ENCODE results near the gene C5. TPM values are rescaled to one million over a fixed set of nuclear protein-coding genes. Genes with fewer than 3 reads are reported as not detected.

The C5 gene
- total RNA-seq, 4 donors from 2014 or later: 0.20 to 3.4 (median 1.9) TPM

DNA sequence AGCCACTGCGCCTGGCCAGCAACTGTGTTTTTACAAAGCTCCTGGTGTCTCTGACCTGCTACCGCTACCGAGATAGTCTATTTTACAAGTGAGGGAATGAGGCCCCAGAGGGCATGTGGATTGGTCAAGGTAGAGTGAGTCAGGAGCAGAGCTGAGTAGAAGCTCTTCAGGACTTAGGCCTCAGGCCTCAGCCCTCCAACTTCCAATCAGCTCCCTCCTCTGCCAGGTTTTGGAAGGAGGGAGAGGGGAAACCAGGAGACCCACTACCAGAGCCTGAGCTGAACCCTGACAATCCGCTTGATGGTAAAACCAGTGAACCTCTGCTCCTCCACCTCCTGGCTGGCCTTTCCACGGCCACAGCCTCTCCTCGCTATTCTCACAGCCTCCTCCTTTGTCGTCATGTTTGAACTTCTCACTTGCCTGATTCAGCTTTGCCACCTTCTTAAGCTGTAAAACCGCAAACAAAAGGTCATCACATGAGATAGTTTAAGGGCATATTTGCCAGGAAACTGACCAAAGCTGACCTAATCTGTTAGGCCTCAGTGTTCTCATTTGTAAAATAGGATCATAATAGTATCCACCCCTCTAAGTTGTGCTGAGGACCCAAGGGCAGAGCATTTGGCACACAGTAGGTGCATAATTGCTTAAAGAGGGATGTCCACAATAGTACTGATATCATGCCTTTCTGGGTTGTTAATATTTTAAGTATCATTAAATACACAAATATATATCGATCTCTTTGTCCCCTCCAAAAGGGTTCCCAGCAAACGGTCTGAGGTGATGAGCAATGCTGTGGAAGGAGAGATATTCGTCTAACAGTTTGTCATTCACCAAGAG is 125.2 kb downstream of the C5 start:
- intact Hi-C loops (cut with DNase I; ENCODE audit: low total_unique reads) (no loop called here), in situ Hi-C loops (cut with MboI; ENCODE audit: low pct_ligation_motif_present in 1 of 4, low pct_unique_long_range_greater_than_20kb in 1 of 4, low sequenced_read_pairs in 3 of 4) (loop anchor here in 3 of 4 donors (25.0 kb wide), 1 partner anchor 163 kb away; no protein-coding TSS in a partner anchor)
- H3K4me1 ChIP-seq: peaks cover 4 to 18% (median 13%) of the 10 kb centered on the region in 4 donors
- H3K27me3 ChIP-seq: no peaks in the 10 kb centered on the region
- peak overlapping the region; percentile 10 to 92 (median 60) for H3K27ac ChIP-seq
- TF ChIP-seq EP300 (IDR thresholded peaks at IDR 0.05; ENCODE audit: low read depth): no peak
- TF ChIP-seq, protein P1, sequence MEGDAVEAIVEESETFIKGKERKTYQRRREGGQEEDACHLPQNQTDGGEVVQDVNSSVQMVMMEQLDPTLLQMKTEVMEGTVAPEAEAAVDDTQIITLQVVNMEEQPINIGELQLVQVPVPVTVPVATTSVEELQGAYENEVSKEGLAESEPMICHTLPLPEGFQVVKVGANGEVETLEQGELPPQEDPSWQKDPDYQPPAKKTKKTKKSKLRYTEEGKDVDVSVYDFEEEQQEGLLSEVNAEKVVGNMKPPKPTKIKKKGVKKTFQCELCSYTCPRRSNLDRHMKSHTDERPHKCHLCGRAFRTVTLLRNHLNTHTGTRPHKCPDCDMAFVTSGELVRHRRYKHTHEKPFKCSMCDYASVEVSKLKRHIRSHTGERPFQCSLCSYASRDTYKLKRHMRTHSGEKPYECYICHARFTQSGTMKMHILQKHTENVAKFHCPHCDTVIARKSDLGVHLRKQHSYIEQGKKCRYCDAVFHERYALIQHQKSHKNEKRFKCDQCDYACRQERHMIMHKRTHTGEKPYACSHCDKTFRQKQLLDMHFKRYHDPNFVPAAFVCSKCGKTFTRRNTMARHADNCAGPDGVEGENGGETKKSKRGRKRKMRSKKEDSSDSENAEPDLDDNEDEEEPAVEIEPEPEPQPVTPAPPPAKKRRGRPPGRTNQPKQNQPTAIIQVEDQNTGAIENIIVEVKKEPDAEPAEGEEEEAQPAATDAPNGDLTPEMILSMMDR (IDR thresholded peaks at IDR 0.05): no peak
- TF ChIP-seq POLR2A (IDR thresholded peaks at IDR 0.05): no peak
- TF ChIP-seq POLR2AphosphoS5 (IDR thresholded peaks at IDR 0.05): no peak
- H3K4me3 ChIP-seq: no peak overlapping the region
- no peaks in the 10 kb centered on the region for H3K36me3 ChIP-seq
- 65 to 76% methylated on average over 6 to 11 of the region's 11 CpGs for WGBS, 2 donors (ENCODE audit: low coverage in 1 of 2)
- no peaks in the 10 kb centered on the region for H3K9me3 ChIP-seq
- no peak for DNase-seq

DNA sequence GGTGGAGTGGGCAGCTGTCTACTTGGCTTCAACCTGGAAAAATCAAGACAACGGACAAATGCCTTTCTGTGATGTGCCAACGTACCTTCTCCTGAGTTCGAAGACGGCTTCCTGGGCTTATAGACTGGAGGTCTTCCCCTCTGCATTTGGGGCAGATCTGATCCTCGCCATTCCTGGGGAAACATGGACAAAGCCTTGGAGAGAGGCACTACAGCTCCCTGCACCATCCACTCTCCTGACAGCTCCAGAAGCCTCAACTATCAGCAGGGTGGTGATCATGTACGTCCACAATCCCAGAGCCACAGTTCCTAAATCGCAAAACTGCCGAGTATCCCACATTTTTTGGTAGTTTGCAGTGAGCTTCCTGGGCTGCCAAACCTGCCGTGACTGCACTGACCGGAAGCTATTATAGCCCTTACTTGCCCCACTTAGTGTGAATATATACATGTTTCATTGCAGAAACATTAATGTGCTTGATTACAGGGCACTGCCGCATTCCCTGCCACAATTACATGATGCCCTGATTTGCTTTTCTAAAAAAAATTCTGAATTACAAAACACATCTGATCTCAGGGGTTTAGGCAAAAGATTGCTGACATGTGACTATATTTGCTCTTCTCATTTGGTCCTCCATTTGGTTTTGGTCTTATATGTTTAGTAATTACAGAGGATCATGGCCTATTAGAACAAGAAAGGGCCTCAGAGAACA is 126.3 kb downstream of the C5 start:
- intact Hi-C loops (cut with DNase I; ENCODE audit: low total_unique reads) (no loop called here), in situ Hi-C loops (cut with MboI; ENCODE audit: low pct_ligation_motif_present in 1 of 4, low pct_unique_long_range_greater_than_20kb in 1 of 4, low sequenced_read_pairs in 3 of 4) (no loop called here)
- Histone ChIP-seq H3K4me3 (no peak overlapping the region), H3K9me3 (no peaks in the 10 kb centered on the region), H3K27ac (peak overlapping the region; percentile 20 to 92 (median 34)), H3K36me3 (no peaks in the 10 kb centered on the region), H3K27me3 (no peaks in the 10 kb centered on the region), H3K4me1 (peaks cover 5 to 24% (median 12%) of the 10 kb centered on the region in 4 donors)
- 86 to 93% methylated on average over 3 to 11 of the region's 11 CpGs for WGBS, 2 donors (ENCODE audit: low coverage in 1 of 2)
- TF ChIP-seq POLR2AphosphoS5 (IDR thresholded peaks at IDR 0.05) (no peak), POLR2A (IDR thresholded peaks at IDR 0.05) (no peak), EP300 (IDR thresholded peaks at IDR 0.05; ENCODE audit: low read depth) (no peak)
- TF ChIP-seq, protein P1 (IDR thresholded peaks at IDR 0.05): no peak
- peak; percentile 0 for DNase-seq

DNA sequence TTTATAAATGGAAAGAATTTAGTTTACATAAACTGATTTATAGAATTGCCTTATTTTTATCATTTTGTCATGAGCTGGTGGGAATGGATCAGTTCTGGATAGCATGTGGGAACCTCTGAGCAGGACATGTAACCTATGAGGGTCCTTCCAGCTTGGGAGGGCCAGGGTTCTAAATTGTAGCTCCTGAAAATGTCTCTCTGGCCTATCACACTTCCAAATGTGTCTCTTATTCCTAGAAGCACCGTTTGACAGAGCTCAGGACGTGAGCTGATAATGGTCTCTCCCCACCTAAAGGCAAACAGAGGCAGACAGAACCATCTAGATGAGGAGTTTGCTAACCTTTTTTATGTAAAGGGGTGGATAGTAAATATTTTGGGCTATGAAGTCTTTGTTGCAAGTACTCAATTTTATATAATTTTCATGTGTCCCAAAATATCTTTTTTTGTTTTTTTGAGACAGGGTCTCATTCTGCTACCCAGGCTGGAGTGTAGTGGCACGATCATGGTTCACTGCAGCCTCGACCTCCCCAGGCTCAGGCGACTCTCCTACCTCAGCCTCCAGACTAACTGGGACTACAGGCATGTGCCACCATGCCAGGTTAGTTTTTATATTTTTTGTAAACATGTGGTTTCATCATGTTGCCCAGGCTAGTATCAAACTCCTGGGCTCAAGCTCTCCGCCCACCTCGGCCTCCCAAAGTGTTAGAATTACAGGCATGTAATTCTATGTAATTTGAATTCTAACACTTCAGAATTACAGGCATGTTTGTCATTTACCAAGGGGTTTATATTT is 127.5 kb downstream of the C5 start:
- no peak for TF ChIP-seq POLR2AphosphoS5 (IDR thresholded peaks at IDR 0.05)
- no peak for TF ChIP-seq EP300 (IDR thresholded peaks at IDR 0.05; ENCODE audit: low read depth)
- TF ChIP-seq, protein P1 (IDR thresholded peaks at IDR 0.05): no peak
- no peak for TF ChIP-seq POLR2A (IDR thresholded peaks at IDR 0.05)
- in situ Hi-C loops (cut with MboI; ENCODE audit: low pct_ligation_motif_present in 1 of 4, low pct_unique_long_range_greater_than_20kb in 1 of 4, low sequenced_read_pairs in 3 of 4): no loop called here
- H3K27ac ChIP-seq: peak overlapping the region in 3 of 4 donors; percentile 63 to 75 (median 63)
- 58 to 81% methylated on average over 6 to 7 of the region's 7 CpGs for WGBS, 2 donors (ENCODE audit: low coverage in 1 of 2)
- DNase-seq: peak; percentile 4
- intact Hi-C loops (cut with DNase I; ENCODE audit: low total_unique reads): no loop called here
- no peak overlapping the region for H3K4me3 ChIP-seq
- no peaks in the 10 kb centered on the region for H3K27me3 ChIP-seq
- no peaks in the 10 kb centered on the region for H3K36me3 ChIP-seq
- no peaks in the 10 kb centered on the region for H3K9me3 ChIP-seq
- H3K4me1 ChIP-seq: peaks cover 0 to 18% (median 6%) of the 10 kb centered on the region in 4 donors

Data from transverse colon (tissue), 4 donors.